Measurements from ENCODE around the gene ZCCHC7. TPM values are rescaled to one million over a fixed set of nuclear protein-coding genes. Genes with fewer than 3 reads are reported as not detected.

The ZCCHC7 gene
- total and polyA plus RNA-seq, 4 donors: 9.8 to 30.5 (median 18.8) TPM

- Histone ChIP-seq H3K4me3 (ENCODE audit: low read length in 2 of 2) (no peak overlapping the region), H3K27ac (ENCODE audit: low read depth in 1 of 2, low read length in 2 of 2) (no peak overlapping the region), H3K4me1 (ENCODE audit: control insufficient read depth in 1 of 2, insufficient read depth in 2 of 2, low read length in 2 of 2) (no peaks in the 10 kb centered on the region), H3K36me3 (ENCODE audit: control insufficient read depth in 1 of 2, insufficient read depth in 2 of 2, low read length in 1 of 2) (peaks cover 0 to 3% of the 10 kb centered on the region in 2 donors), H3K9me3 (ENCODE audit: control insufficient read depth, low read length) (no peaks in the 10 kb centered on the region), H3K27me3 (ENCODE audit: control insufficient read depth in 1 of 2, insufficient read depth in 2 of 2, low read length in 1 of 2) (no peaks in the 10 kb centered on the region)
- WGBS, 2 donors: 95 to 100% methylated on average over 1 of the region's 1 CpG
- ATAC-seq (ENCODE audit: low FRiP score) (no peak), DNase-seq (no peak)
- intact Hi-C loops (cut with DNase I): no loop called here
These were observed 13.8 kb downstream of the ZCCHC7 start for GRCh38 chr9:37134166-37134565.

GRCh38 chr9:37141015-37141414, 20.6 kb downstream of the ZCCHC7 start:
- DNase-seq: no peak
- H3K4me3 ChIP-seq (ENCODE audit: low read length in 2 of 2): no peak overlapping the region
- H3K27ac ChIP-seq (ENCODE audit: low read depth in 1 of 2, low read length in 2 of 2): no peak overlapping the region
- WGBS, 2 donors: 99% methylated on average over 2 of the region's 2 CpGs
- no peak for ATAC-seq (ENCODE audit: low FRiP score)
- no peaks in the 10 kb centered on the region for H3K36me3 ChIP-seq (ENCODE audit: control insufficient read depth in 1 of 2, insufficient read depth in 2 of 2, low read length in 1 of 2)
- no peaks in the 10 kb centered on the region for H3K27me3 ChIP-seq (ENCODE audit: control insufficient read depth in 1 of 2, insufficient read depth in 2 of 2, low read length in 1 of 2)
- intact Hi-C loops (cut with DNase I): no loop called here
- H3K9me3 ChIP-seq (ENCODE audit: control insufficient read depth, low read length): no peaks in the 10 kb centered on the region
- no peaks in the 10 kb centered on the region for H3K4me1 ChIP-seq (ENCODE audit: control insufficient read depth in 1 of 2, insufficient read depth in 2 of 2, low read length in 2 of 2)

- Histone ChIP-seq H3K36me3 (ENCODE audit: control insufficient read depth in 1 of 2, insufficient read depth in 2 of 2, low read length in 1 of 2) (no peaks in the 10 kb centered on the region), H3K9me3 (ENCODE audit: control insufficient read depth, low read length) (no peaks in the 10 kb centered on the region), H3K27ac (ENCODE audit: low read depth in 1 of 2, low read length in 2 of 2) (no peak overlapping the region), H3K27me3 (ENCODE audit: control insufficient read depth in 1 of 2, insufficient read depth in 2 of 2, low read length in 1 of 2) (no peaks in the 10 kb centered on the region), H3K4me1 (ENCODE audit: control insufficient read depth in 1 of 2, insufficient read depth in 2 of 2, low read length in 2 of 2) (no peaks in the 10 kb centered on the region), H3K4me3 (ENCODE audit: low read length in 2 of 2) (no peak overlapping the region)
- WGBS, 2 donors: 88 to 89% methylated on average over 2 of the region's 2 CpGs
- ATAC-seq (ENCODE audit: low FRiP score): no peak
- intact Hi-C loops (cut with DNase I): no loop called here
- no peak for DNase-seq
These were observed 24.4 kb downstream of the ZCCHC7 start for GRCh38 chr9:37144762-37145161.

GRCh38 chr9:37146410-37146809, 26.0 kb downstream of the ZCCHC7 start:
- DNase-seq (no peak), ATAC-seq (ENCODE audit: low FRiP score) (no peak)
- Histone ChIP-seq H3K4me1 (ENCODE audit: control insufficient read depth in 1 of 2, insufficient read depth in 2 of 2, low read length in 2 of 2) (no peaks in the 10 kb centered on the region), H3K36me3 (ENCODE audit: control insufficient read depth in 1 of 2, insufficient read depth in 2 of 2, low read length in 1 of 2) (no peaks in the 10 kb centered on the region), H3K4me3 (ENCODE audit: low read length in 2 of 2) (no peak overlapping the region), H3K9me3 (ENCODE audit: control insufficient read depth, low read length) (no peaks in the 10 kb centered on the region), H3K27me3 (ENCODE audit: control insufficient read depth in 1 of 2, insufficient read depth in 2 of 2, low read length in 1 of 2) (no peaks in the 10 kb centered on the region), H3K27ac (ENCODE audit: low read depth in 1 of 2, low read length in 2 of 2) (no peak overlapping the region)
- WGBS, 2 donors: 65% methylated on average over 2 of the region's 2 CpGs
- intact Hi-C loops (cut with DNase I): no loop called here

GRCh38 chr9:37148181-37148580, 27.8 kb downstream of the ZCCHC7 start:
- Histone ChIP-seq H3K27ac (ENCODE audit: low read depth in 1 of 2, low read length in 2 of 2) (no peak overlapping the region), H3K27me3 (ENCODE audit: control insufficient read depth in 1 of 2, insufficient read depth in 2 of 2, low read length in 1 of 2) (no peaks in the 10 kb centered on the region), H3K36me3 (ENCODE audit: control insufficient read depth in 1 of 2, insufficient read depth in 2 of 2, low read length in 1 of 2) (no peaks in the 10 kb centered on the region), H3K9me3 (ENCODE audit: control insufficient read depth, low read length) (no peaks in the 10 kb centered on the region), H3K4me3 (ENCODE audit: low read length in 2 of 2) (no peak overlapping the region), H3K4me1 (ENCODE audit: control insufficient read depth in 1 of 2, insufficient read depth in 2 of 2, low read length in 2 of 2) (no peaks in the 10 kb centered on the region)
- intact Hi-C loops (cut with DNase I): no loop called here
- WGBS, 2 donors: 93 to 95% methylated on average over 2 of the region's 2 CpGs
- ATAC-seq (ENCODE audit: low FRiP score) (no peak), DNase-seq (no peak)

- Histone ChIP-seq H3K4me1 (ENCODE audit: control insufficient read depth in 1 of 2, insufficient read depth in 2 of 2, low read length in 2 of 2) (no peaks in the 10 kb centered on the region), H3K36me3 (ENCODE audit: control insufficient read depth in 1 of 2, insufficient read depth in 2 of 2, low read length in 1 of 2) (no peaks in the 10 kb centered on the region), H3K9me3 (ENCODE audit: control insufficient read depth, low read length) (no peaks in the 10 kb centered on the region), H3K27me3 (ENCODE audit: control insufficient read depth in 1 of 2, insufficient read depth in 2 of 2, low read length in 1 of 2) (no peaks in the 10 kb centered on the region), H3K4me3 (ENCODE audit: low read length in 2 of 2) (no peak overlapping the region), H3K27ac (ENCODE audit: low read depth in 1 of 2, low read length in 2 of 2) (no peak overlapping the region)
- intact Hi-C loops (cut with DNase I): no loop called here
- WGBS, 2 donors: 86 to 88% methylated on average over 4 of the region's 4 CpGs
- DNase-seq: no peak
- ATAC-seq (ENCODE audit: low FRiP score): no peak
These were observed 29.4 kb downstream of the ZCCHC7 start for GRCh38 chr9:37149666-37150308.

GRCh38 chr9:37150415-37150814, 30.0 kb downstream of the ZCCHC7 start:
- no peak overlapping the region for H3K4me3 ChIP-seq (ENCODE audit: low read length in 2 of 2)
- no peak overlapping the region for H3K27ac ChIP-seq (ENCODE audit: low read depth in 1 of 2, low read length in 2 of 2)
- H3K36me3 ChIP-seq (ENCODE audit: control insufficient read depth in 1 of 2, insufficient read depth in 2 of 2, low read length in 1 of 2): no peaks in the 10 kb centered on the region
- no peaks in the 10 kb centered on the region for H3K27me3 ChIP-seq (ENCODE audit: control insufficient read depth in 1 of 2, insufficient read depth in 2 of 2, low read length in 1 of 2)
- DNase-seq: no peak
- H3K9me3 ChIP-seq (ENCODE audit: control insufficient read depth, low read length): no peaks in the 10 kb centered on the region
- ATAC-seq (ENCODE audit: low FRiP score): no peak
- intact Hi-C loops (cut with DNase I): no loop called here
- H3K4me1 ChIP-seq (ENCODE audit: control insufficient read depth in 1 of 2, insufficient read depth in 2 of 2, low read length in 2 of 2): no peaks in the 10 kb centered on the region

- 55 to 62% methylated on average over 1 of the region's 1 CpG for WGBS, 2 donors
- Histone ChIP-seq H3K27me3 (ENCODE audit: control insufficient read depth in 1 of 2, insufficient read depth in 2 of 2, low read length in 1 of 2) (no peaks in the 10 kb centered on the region), H3K4me3 (ENCODE audit: low read length in 2 of 2) (no peak overlapping the region), H3K9me3 (ENCODE audit: control insufficient read depth, low read length) (no peaks in the 10 kb centered on the region), H3K36me3 (ENCODE audit: control insufficient read depth in 1 of 2, insufficient read depth in 2 of 2, low read length in 1 of 2) (no peaks in the 10 kb centered on the region), H3K27ac (ENCODE audit: low read depth in 1 of 2, low read length in 2 of 2) (no peak overlapping the region), H3K4me1 (ENCODE audit: control insufficient read depth in 1 of 2, insufficient read depth in 2 of 2, low read length in 2 of 2) (no peaks in the 10 kb centered on the region)
- intact Hi-C loops (cut with DNase I): no loop called here
- DNase-seq (no peak), ATAC-seq (ENCODE audit: low FRiP score) (no peak)
These were observed 31.4 kb downstream of the ZCCHC7 start for GRCh38 chr9:37151812-37152211.

GRCh38 chr9:37152365-37152764, 32.0 kb downstream of the ZCCHC7 start:
- ATAC-seq (ENCODE audit: low FRiP score) (no peak), DNase-seq (no peak)
- H3K9me3 ChIP-seq (ENCODE audit: control insufficient read depth, low read length): no peaks in the 10 kb centered on the region
- no peaks in the 10 kb centered on the region for H3K4me1 ChIP-seq (ENCODE audit: control insufficient read depth in 1 of 2, insufficient read depth in 2 of 2, low read length in 2 of 2)
- no peaks in the 10 kb centered on the region for H3K27me3 ChIP-seq (ENCODE audit: control insufficient read depth in 1 of 2, insufficient read depth in 2 of 2, low read length in 1 of 2)
- intact Hi-C loops (cut with DNase I): no loop called here
- WGBS, 2 donors: 65 to 67% methylated on average over 2 of the region's 2 CpGs
- no peaks in the 10 kb centered on the region for H3K36me3 ChIP-seq (ENCODE audit: control insufficient read depth in 1 of 2, insufficient read depth in 2 of 2, low read length in 1 of 2)
- no peak overlapping the region for H3K27ac ChIP-seq (ENCODE audit: low read depth in 1 of 2, low read length in 2 of 2)
- no peak overlapping the region for H3K4me3 ChIP-seq (ENCODE audit: low read length in 2 of 2)

Measured in aorta (tissue), 5 donors.